ENCODE data around the gene BRD7. TPM values are rescaled to one million over a fixed set of nuclear protein-coding genes. Genes with fewer than 3 reads are reported as not detected.

BRD7 gene
- total and polyA plus RNA-seq, 12 donors = 31.4 to 50.9 (median 42.7) TPM

- TF ChIP-seq, protein P1, sequence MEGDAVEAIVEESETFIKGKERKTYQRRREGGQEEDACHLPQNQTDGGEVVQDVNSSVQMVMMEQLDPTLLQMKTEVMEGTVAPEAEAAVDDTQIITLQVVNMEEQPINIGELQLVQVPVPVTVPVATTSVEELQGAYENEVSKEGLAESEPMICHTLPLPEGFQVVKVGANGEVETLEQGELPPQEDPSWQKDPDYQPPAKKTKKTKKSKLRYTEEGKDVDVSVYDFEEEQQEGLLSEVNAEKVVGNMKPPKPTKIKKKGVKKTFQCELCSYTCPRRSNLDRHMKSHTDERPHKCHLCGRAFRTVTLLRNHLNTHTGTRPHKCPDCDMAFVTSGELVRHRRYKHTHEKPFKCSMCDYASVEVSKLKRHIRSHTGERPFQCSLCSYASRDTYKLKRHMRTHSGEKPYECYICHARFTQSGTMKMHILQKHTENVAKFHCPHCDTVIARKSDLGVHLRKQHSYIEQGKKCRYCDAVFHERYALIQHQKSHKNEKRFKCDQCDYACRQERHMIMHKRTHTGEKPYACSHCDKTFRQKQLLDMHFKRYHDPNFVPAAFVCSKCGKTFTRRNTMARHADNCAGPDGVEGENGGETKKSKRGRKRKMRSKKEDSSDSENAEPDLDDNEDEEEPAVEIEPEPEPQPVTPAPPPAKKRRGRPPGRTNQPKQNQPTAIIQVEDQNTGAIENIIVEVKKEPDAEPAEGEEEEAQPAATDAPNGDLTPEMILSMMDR (IDR thresholded peaks at IDR 0.05) = no peak
- Histone ChIP-seq H3K27ac (no peak overlapping the region), H3K27me3 (no peaks in the 10 kb centered on the region), H3K4me3 (no peak overlapping the region), H3K4me1 (peaks cover 0 to 6% (median 0%) of the 10 kb centered on the region in 9 donors), H3K9me3 (no peaks in the 10 kb centered on the region), H3K36me3 (peaks cover 0 to 100% (median 77%) of the 10 kb centered on the region in 9 donors)
- 95% methylated on average over 9 of the region's 9 CpGs for WGBS, 2 donors
- intact Hi-C loops (cut with DNase I) = no loop called here
- ATAC-seq (no peak), DNase-seq (no peak)
These were observed 49.8 kb downstream of the BRD7 start for GRCh38 chr16:50318796-50319578.

- Histone ChIP-seq H3K4me3 (no peak overlapping the region), H3K9me3 (no peaks in the 10 kb centered on the region), H3K4me1 (peaks cover 0 to 17% (median 0%) of the 10 kb centered on the region in 9 donors), H3K36me3 (peaks cover 0 to 100% (median 60%) of the 10 kb centered on the region in 9 donors), H3K27me3 (no peaks in the 10 kb centered on the region), H3K27ac (no peak overlapping the region)
- intact Hi-C loops (cut with DNase I) = no loop called here
- DNase-seq (no peak), ATAC-seq (no peak)
- WGBS, 2 donors = 86 to 91% methylated on average over 10 of the region's 10 CpGs
- TF ChIP-seq, protein P1 (IDR thresholded peaks at IDR 0.05) = no peak
These were observed 51.7 kb downstream of the BRD7 start for GRCh38 chr16:50316848-50317630.

DNA sequence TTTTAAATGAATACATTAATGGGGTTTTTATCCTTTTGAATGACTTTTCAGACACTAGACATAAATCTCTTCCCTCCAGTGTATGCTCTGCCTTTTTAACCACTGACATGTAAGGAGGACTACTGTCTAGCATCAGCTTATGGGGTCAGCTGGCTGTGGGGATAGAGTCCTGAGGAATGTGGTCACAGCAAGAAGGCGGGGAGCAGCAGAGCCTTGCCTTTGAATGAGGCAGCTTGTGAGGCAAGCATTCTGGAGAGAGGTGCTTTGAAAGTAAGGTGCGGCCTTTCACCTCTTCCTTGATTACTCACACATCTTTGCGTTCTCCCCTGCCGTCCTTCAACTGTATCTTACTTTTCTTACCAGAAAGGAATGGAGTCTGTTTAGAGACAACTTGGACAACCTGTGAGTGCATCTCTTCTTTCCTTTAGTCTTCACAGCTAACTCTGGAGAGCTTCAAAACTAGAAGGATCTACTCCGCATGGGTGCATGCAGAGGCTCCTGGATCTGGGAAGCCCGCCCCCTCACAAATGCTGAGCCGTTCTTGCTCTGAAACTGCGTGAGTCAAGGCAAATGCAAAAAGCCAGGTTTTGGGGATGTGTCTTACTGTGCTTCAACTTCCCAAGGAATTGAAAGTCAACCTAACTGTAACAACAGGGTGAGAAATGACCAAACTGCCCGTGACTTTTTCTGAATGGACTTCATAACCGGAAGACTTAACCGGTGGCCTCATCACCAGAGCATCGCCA is 52.5 kb downstream of the BRD7 start:
- Histone ChIP-seq H3K4me1 (peaks cover 0 to 17% (median 0%) of the 10 kb centered on the region in 9 donors), H3K4me3 (no peak overlapping the region), H3K9me3 (no peaks in the 10 kb centered on the region), H3K27ac (peak overlapping the region in 2 of 10 donors; percentile 26 to 44), H3K27me3 (no peaks in the 10 kb centered on the region), H3K36me3 (peaks cover 0 to 100% (median 53%) of the 10 kb centered on the region in 9 donors)
- TF ChIP-seq, protein P1 (IDR thresholded peaks at IDR 0.05) = no peak
- DNase-seq (no peak), ATAC-seq (no peak)
- WGBS, 2 donors = 89 to 94% methylated on average over 12 of the region's 12 CpGs
- intact Hi-C loops (cut with DNase I) = no loop called here

Measured in heart right ventricle (tissue), 16 donors.